Activated naive CD4-positive, alpha-beta T cell treated with anti-CD3 and anti-CD28 coated beads for 36 hours (primary cell): Measurements from ENCODE around the gene CCDC34. TPM values are rescaled to one million over a fixed set of nuclear protein-coding genes. Genes with fewer than 3 reads are reported as not detected.
"Not testable (repeated sequence)": the region's sequence is repeated elsewhere in the genome, so short reads cannot be mapped to it uniquely, and the experiment has no call there.

Experiments used
- CTCF ChIA-PET: fragments of 350-600 bp; sonication (Branson Sonifier 250); formaldehyde crosslinking; loops from one replicate; lab custom pipeline; 2021; ENCODE audit warnings: antibody characterized with exemption; lab: Charles Lee
- DNase-seq: peaks from one replicate; pipeline ENCODE4 v3.0.0-alpha.2; 2020
- H3K27ac Mint-ChIP-seq: one replicate; pipeline ENCODE4 v1.8.0; 2021; ENCODE audit warnings: mild to moderate bottlenecking, mixed read lengths
- H3K27me3 Mint-ChIP-seq: one replicate; pipeline ENCODE4 v1.8.0; 2021; ENCODE audit warnings: low read depth, mixed read lengths
- H3K36me3 Mint-ChIP-seq: one replicate; pipeline ENCODE4 v1.8.0; 2021; ENCODE audit warnings: low read depth, mixed read lengths
- H3K4me1 Mint-ChIP-seq: one replicate; pipeline ENCODE4 v1.8.0; 2021; ENCODE audit warnings: low read depth, mixed read lengths
- H3K4me3 Mint-ChIP-seq: one replicate; pipeline ENCODE4 v1.8.0; 2021; ENCODE audit warnings: mild to moderate bottlenecking, moderate library complexity, mixed read lengths
- H3K9me3 Mint-ChIP-seq: one replicate; pipeline ENCODE4 v1.8.0; 2021; ENCODE audit warnings: mixed read lengths
- intact Hi-C: fragments of 100-400 bp; cut with micrococcal nuclease; formaldehyde crosslinking; loops from one replicate; pipeline ENCODE4 v1.15.1; 2023
- total RNA-seq, 2 experiments: library from RNA; stranded (reverse); gene quantifications; one replicate each; pipeline ENCODE4 v1.2.3, GENCODE V29; 2021

Gene CCDC34
- total RNA-seq, 2 experiments from 2014 or later, result 28.2 to 29.9 TPM

DNA sequence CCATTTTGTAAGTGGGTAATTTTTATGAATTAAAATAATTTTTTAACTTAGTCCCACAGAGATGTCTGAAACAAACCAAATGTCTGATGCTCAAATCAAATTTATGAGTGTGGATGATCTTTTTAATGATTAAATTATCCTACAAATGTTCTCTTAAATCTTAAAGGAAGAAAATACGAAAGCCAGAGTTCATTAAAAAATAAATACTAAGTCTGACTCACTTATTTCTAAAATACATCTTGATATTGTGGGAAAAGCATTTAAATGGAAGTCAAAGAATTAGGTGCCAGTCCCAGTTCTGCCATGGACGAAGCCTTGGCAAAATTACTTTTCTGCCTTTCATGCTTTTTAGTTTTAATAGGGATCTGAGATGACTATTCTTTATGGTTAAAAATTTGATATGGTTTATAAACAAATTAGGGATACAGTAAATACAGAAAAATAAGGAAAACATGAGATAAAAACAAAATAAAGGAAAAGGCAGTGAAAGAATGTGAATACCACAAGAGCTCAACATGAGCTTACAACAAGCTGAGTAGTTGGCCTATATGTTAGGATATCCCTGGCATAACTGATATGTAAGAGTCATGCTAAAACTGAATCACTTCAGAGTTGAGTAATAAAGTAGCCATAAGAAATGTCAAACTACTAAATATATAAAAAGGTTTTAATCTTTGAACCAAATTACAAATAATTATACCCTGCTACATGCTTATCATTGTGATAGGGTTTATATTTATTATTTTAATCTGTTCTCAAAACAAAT is 9.2 kb downstream of the CCDC34 start:
- H3K36me3 Mint-ChIP-seq, result peaks cover 5% of the 10 kb centered on the region
- CTCF ChIA-PET, result no interaction called here
- no peak overlapping the region for H3K27ac Mint-ChIP-seq
- H3K27me3 Mint-ChIP-seq, result no peaks in the 10 kb centered on the region
- intact Hi-C loops, result no loop called here
- DNase-seq, result no peak
- H3K4me1 Mint-ChIP-seq, result no peaks in the 10 kb centered on the region
- no peak overlapping the region for H3K4me3 Mint-ChIP-seq
- H3K9me3 Mint-ChIP-seq, result no peaks in the 10 kb centered on the region

DNA sequence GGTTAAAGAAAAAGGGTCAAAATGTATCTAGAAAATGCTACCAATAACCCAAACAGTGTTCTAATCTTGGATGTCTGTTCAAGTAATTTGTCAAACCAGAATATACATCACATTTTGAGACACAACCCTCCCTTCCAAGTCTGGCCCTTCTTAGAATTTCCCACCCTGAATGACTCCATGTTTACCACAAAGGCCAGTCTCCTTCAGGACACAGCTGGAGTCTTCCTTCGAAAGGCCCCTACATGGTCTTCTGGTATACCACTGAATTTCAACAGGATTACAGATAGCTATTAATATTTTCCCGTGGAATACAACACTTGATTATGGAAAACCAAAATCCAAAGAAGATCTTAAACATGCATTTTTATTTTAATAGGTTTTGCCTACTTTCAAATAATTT is 10.2 kb downstream of the CCDC34 start:
- intact Hi-C loops, result no loop called here
- CTCF ChIA-PET, result no interaction called here
- no peak overlapping the region for H3K27ac Mint-ChIP-seq
- no peaks in the 10 kb centered on the region for H3K4me1 Mint-ChIP-seq
- H3K9me3 Mint-ChIP-seq, result no peaks in the 10 kb centered on the region
- no peak for DNase-seq
- peaks cover 7% of the 10 kb centered on the region for H3K36me3 Mint-ChIP-seq
- no peak overlapping the region for H3K4me3 Mint-ChIP-seq
- no peaks in the 10 kb centered on the region for H3K27me3 Mint-ChIP-seq

- intact Hi-C loops, result no loop called here
These were observed 12.5 kb downstream of the CCDC34 start for GRCh38 chr11:27350511-27350910.

GRCh38 chr11:27349919-27350318 is 13.1 kb downstream of the CCDC34 start:
- no peaks in the 10 kb centered on the region for H3K9me3 Mint-ChIP-seq
- no peaks in the 10 kb centered on the region for H3K4me1 Mint-ChIP-seq
- H3K36me3 Mint-ChIP-seq, result peaks cover 13% of the 10 kb centered on the region
- no peak overlapping the region for H3K27ac Mint-ChIP-seq
- no peak for DNase-seq
- CTCF ChIA-PET, result no interaction called here
- intact Hi-C loops, result no loop called here
- no peaks in the 10 kb centered on the region for H3K27me3 Mint-ChIP-seq
- no peak overlapping the region for H3K4me3 Mint-ChIP-seq

More at GRCh38 chr11:27350511-27350910, 12.5 kb downstream of the CCDC34 start:
- CTCF ChIA-PET, result interaction anchor here (0.6 kb wide), 1 partner anchor 125 kb away, joined by 3 read pairs; no protein-coding TSS in a partner anchor
- H3K36me3 Mint-ChIP-seq, result peaks cover 13% of the 10 kb centered on the region
- no peaks in the 10 kb centered on the region for H3K4me1 Mint-ChIP-seq
- no peak for DNase-seq
- no peak overlapping the region for H3K27ac Mint-ChIP-seq
- H3K4me3 Mint-ChIP-seq, result no peak overlapping the region
- H3K27me3 Mint-ChIP-seq, result no peaks in the 10 kb centered on the region
- H3K9me3 Mint-ChIP-seq, result no peaks in the 10 kb centered on the region

GRCh38 chr11:27348340-27348873 is 14.6 kb downstream of the CCDC34 start:
- Mint-ChIP-seq H3K27me3 (no peaks in the 10 kb centered on the region), H3K36me3 (peaks cover 13% of the 10 kb centered on the region), H3K27ac (no peak overlapping the region), H3K4me3 (no peak overlapping the region), H3K4me1 (no peaks in the 10 kb centered on the region), H3K9me3 (no peaks in the 10 kb centered on the region)
- intact Hi-C loops, result no loop called here
- DNase-seq, result no peak
- CTCF ChIA-PET, result no interaction called here

GRCh38 chr11:27347359-27348339 is 15.4 kb downstream of the CCDC34 start:
- Mint-ChIP-seq H3K27me3 (no peaks in the 10 kb centered on the region), H3K36me3 (peaks cover 13% of the 10 kb centered on the region), H3K27ac (no peak overlapping the region), H3K4me3 (no peak overlapping the region), H3K9me3 (no peaks in the 10 kb centered on the region), H3K4me1 (no peaks in the 10 kb centered on the region)
- intact Hi-C loops, result no loop called here
- no peak for DNase-seq
- CTCF ChIA-PET, result no interaction called here

DNA sequence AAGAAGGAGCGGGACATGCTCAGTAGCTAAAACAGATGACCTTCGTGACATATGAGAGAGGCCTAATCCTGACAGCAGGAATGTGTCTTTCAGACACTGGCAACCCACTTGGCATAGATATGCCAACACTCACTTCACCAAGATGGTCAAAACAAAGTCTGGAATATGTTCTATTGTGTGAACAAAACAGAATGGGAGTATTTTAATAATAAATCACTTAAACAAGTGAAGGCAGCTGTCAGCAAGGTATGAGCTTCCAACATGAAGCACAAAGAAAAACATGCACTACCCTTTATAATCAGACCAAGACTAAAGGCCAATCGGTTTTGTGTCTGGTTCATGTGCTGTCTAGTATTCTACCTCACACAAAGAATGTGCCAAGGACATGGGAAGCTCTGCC is 23.1 kb downstream of the CCDC34 start:
- Mint-ChIP-seq H3K4me3 (no peak overlapping the region), H3K4me1 (no peaks in the 10 kb centered on the region), H3K27me3 (no peaks in the 10 kb centered on the region), H3K9me3 (no peaks in the 10 kb centered on the region), H3K36me3 (peaks cover 11% of the 10 kb centered on the region), H3K27ac (no peak overlapping the region)
- no peak for DNase-seq
- CTCF ChIA-PET, result no interaction called here
- intact Hi-C loops, result no loop called here

GRCh38 chr11:27334764-27335163 is 28.3 kb downstream of the CCDC34 start:
- H3K4me1 Mint-ChIP-seq, H3K4me3 Mint-ChIP-seq, CTCF ChIA-PET, H3K27me3 Mint-ChIP-seq, H3K9me3 Mint-ChIP-seq, H3K27ac Mint-ChIP-seq, H3K36me3 Mint-ChIP-seq, intact Hi-C loops, DNase-seq: not testable (repeated sequence)

GRCh38 chr11:27331981-27332380 is 31.0 kb downstream of the CCDC34 start:
- peaks cover 7% of the 10 kb centered on the region for H3K36me3 Mint-ChIP-seq
- H3K4me1 Mint-ChIP-seq, result no peaks in the 10 kb centered on the region
- CTCF ChIA-PET, result interaction anchor here (0.7 to 1.2 kb wide), 2 partner anchors 154 to 159 kb away, joined by 4 read pairs; no protein-coding TSS in a partner anchor
- H3K9me3 Mint-ChIP-seq, result no peaks in the 10 kb centered on the region
- intact Hi-C loops, result no loop called here
- DNase-seq, result no peak
- no peak overlapping the region for H3K4me3 Mint-ChIP-seq
- no peaks in the 10 kb centered on the region for H3K27me3 Mint-ChIP-seq
- no peak overlapping the region for H3K27ac Mint-ChIP-seq

DNA sequence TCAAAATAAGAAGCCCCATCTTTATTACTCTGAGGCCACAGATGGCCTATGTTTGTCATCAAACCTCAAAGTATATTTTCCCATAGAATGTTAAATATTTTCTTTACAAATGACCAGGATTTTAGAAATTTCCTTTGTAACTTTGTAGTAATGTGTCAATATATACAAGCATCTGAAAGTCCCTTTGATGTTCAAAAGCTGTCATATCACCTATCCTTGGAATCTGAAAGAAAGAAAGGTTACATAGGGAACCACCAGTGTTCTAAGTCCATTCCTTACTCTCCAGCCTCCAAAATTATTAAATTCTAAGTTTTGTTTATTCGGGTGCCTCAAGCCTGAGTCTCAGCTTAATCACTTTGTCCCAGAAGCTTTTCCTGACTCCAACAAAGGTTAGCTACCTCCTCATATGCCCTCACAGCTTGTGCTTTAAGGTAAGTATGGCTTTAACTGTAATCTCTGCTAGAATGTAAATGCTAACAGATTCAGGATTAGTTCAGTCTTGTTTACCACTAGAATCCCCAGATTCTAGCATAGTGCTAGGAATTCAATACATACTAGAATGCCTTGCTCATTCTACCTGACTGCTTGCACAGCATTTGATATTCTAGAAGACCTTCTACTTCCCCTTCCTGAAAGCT is 32.3 kb downstream of the CCDC34 start:
- peaks cover 2% of the 10 kb centered on the region for H3K36me3 Mint-ChIP-seq
- no peaks in the 10 kb centered on the region for H3K4me1 Mint-ChIP-seq
- H3K9me3 Mint-ChIP-seq, result peaks cover 8% of the 10 kb centered on the region
- DNase-seq, result no peak
- H3K27me3 Mint-ChIP-seq, result no peaks in the 10 kb centered on the region
- H3K4me3 Mint-ChIP-seq, result no peak overlapping the region
- H3K27ac Mint-ChIP-seq, result no peak overlapping the region
- intact Hi-C loops, result no loop called here
- CTCF ChIA-PET, result no interaction called here

- CTCF ChIA-PET, result no interaction called here
- H3K4me3 Mint-ChIP-seq, result no peak overlapping the region
- H3K4me1 Mint-ChIP-seq, result no peaks in the 10 kb centered on the region
- intact Hi-C loops, result no loop called here
- no peak overlapping the region for H3K27ac Mint-ChIP-seq
- no peak for DNase-seq
- peaks cover 2% of the 10 kb centered on the region for H3K27me3 Mint-ChIP-seq
- H3K9me3 Mint-ChIP-seq, result peaks cover 9% of the 10 kb centered on the region
- H3K36me3 Mint-ChIP-seq, result peaks cover 2% of the 10 kb centered on the region
These were observed 33.0 kb downstream of the CCDC34 start for GRCh38 chr11:27329867-27330632.
